DMS53 treated with DMSO at 0.1 percent for 48 hours (cell line): ENCODE data around the gene MDM2.
A peak's percentile ranks its signal among the peaks of the same experiment; 100 is the strongest.
"Not testable (repeated sequence)": the region's sequence is repeated elsewhere in the genome, so short reads cannot be mapped to it uniquely, and the experiment has no call there.

Experiments used
- DNase-seq: peaks from one replicate; lab custom pipeline; 2025; ENCODE audit not compliant: unreplicated experiment; lab: John Stamatoyannopoulos, UW

Gene MDM2

GRCh38 chr12:68804657-68805591 lies 3.1 kb upstream of the MDM2 start:
- DNase-seq: no peak

- no peak for DNase-seq
Measured at GRCh38 chr12:68805592-68806120, 2.3 kb upstream of the MDM2 start.

DNA sequence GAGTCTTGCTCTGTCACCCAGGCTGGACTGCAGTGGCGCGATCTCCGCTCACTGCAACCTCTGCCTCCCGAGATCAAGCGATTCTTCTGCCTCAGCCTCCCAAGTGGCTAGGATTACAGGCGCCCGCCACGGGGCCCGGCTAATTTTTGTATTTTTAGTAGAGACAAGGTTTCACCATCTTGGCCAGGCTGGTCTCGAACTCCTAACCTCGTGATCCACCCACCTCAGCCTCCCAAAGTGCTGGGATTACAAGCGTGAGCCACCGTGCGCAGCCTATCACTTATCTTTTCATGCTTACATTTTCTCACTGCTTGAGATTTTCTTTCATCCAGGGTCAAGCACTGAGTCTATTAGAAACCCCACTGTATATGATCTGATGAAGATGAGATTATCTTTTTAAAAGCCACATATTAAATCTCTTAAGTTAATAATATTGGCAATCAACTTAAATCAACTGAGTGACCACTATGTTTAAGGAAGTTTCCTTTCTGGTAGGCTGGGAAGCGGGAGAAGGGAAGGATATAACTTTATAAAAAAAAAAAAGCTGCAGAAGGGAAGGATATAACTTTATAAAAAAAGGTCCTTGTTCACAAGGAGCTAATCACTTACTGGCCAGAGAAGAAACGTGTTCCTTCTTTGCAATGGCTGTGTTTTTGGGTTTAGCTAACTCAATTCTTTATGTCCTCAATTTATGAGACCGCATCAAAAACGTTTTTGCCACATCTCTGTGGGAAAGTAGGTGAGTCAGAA lies 1.3 kb upstream of the MDM2 start:
- DNase-seq: no peak

DNA sequence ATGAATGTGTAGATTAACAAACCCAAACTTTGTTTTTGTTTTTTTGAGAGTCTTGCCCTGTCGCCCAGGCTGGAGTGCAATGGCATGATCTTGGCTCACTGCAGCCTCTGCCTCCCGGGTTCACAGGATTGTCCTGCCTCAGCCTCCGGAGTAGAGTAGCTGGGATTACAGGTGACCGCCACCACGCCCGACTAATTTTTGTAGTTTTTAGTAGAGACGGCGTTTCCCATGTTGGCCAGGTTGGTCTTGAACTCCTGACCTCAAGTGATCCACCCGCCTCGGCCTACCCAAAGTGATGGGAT lies 752 bp upstream of the MDM2 start:
- DNase-seq: not testable (repeated sequence)

- peak; percentile 92 for DNase-seq
Measured at GRCh38 chr12:68808388-68809189, 612 bp downstream of the MDM2 start.

GRCh38 chr12:68809190-68810026 lies 1.4 kb downstream of the MDM2 start:
- no peak for DNase-seq

- not testable (repeated sequence) for DNase-seq
Measured at GRCh38 chr12:68810027-68810389, 2.0 kb downstream of the MDM2 start.

DNA sequence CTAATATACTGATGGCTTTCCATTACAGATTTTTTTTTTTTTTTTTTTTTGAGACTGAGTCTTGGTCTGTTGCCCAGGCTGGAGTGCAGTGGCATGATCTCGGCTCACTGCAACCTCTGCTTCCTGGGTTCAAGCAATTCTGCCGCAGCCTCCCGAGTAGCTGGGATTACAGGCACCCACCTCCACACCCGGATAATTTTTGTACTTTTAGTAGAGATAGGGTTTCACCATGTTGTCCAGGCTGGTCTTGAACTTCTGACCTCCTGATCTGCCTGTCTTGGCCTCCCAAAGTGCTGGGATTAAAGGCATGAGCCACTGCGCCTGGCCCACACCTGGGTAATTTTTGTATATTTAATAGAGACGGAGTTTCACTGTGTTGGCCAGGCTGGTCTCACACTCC lies 3.6 kb downstream of the MDM2 start:
- DNase-seq: not testable (repeated sequence)

DNA sequence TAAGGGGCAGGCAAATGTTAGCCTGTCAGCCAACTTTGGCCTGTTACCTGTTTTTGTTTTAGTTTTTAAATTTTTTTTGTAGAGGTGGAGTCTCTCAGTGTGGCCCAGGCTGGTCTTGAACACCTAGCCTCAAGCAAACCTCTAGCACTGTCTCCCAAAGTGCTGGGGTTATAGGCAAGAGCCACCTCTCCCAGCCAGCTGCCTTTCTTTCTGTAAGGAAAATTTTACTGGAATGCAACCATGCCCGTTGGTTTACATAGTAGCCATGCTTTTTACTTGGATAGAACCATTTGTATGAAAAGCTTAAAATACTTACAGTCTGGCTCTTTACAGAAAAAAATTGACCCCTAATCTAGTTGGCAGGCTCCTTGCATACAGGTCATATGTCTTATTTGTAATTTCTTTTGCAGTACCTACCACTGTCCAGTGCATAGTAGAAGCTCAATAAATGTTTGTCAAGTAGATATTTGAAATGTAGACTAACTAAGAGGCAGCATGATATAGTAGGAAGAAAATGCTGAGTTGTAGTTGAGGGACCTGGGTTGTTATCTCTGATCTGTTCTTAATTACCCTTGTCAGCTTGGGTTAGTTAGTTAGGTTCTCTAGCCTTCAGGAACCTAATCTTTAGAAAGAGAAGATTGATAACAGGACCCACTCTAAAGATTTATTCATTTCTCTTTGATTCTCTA lies 4.7 kb downstream of the MDM2 start:
- DNase-seq: no peak

DNA sequence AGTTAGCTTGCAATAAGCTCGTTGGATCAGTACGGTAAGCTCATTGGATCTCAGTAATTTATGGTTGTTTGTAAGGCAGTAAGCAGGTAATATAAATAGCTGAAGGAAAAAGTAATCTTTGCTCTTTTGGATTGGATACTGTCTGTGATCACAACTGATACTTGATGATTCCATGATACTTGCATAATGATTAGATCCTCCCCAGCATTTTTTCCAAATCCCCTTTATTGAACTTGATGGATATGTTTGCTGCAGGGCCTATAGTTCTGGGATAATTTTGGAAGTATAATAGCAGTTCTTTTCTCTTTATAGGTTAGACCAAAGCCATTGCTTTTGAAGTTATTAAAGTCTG lies 5.2 kb downstream of the MDM2 start:
- DNase-seq: no peak

DNA sequence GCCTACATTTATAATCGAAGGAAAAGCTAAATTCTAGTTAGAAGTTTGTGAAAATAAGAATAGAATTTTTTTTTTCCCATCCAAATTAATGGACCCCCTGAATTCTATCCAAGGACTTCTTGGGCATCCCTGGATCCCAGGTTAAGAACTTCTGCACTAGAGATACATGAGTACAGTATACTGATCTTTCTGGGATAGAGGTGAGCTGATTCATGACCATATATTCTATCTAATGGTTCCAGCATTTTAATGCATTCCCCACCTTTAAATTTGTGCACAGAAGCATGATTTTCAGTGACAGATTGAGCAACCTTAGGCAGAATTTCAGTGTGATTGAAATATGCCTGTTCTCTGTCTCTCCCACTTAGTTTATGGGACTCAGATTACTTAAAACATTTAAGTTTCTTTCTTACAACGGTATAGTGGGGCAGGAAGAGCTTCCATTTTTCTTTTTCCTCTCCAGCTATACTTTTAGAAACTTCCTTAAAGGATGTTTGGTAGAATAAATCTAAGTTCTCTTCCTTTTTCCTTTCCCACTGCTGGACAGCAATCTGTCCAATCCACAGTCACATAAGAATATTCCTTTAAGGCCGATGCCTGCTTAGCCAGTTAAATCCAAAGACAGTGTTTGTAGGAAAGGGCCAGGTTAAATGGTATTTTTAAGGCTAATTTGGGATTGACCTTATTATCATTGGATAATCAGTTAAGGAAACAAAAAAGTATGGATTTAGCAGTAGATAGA lies 6.7 kb downstream of the MDM2 start:
- DNase-seq: no peak

DNA sequence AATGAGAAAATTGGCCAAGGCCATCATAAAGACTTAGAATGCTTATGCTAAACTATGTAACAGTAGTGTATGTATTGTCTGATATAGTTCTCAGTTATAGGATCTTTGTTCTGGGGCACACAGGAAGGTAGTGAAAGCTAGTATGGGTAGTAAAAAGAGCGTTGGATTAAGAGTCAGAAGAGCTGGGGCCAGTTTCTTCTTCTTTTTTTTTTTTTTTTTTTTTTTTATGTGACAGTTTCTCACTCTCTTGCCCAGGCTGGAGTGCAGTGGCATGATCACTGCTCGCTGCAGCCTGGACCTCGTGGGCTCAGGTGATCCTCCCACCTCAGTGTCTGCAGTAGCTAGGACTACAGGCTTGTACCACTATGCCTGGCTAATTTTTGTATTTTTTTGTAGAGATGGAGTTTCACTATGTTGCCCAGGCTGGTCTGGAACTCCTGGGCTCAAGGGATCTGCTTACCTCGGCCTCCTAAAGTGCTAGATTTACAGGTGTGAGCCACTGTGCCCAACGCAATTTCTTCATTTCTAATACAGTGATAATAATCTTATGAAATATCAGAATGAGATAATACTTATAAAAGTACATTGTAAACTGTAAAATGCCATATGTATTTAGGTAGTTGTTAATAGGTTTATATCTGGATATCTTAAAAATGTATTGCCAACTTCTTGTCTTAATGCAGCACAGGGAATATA lies 7.4 kb downstream of the MDM2 start:
- DNase-seq: no peak

- DNase-seq: no peak
Measured at GRCh38 chr12:68815928-68816800, 8.2 kb downstream of the MDM2 start.

DNA sequence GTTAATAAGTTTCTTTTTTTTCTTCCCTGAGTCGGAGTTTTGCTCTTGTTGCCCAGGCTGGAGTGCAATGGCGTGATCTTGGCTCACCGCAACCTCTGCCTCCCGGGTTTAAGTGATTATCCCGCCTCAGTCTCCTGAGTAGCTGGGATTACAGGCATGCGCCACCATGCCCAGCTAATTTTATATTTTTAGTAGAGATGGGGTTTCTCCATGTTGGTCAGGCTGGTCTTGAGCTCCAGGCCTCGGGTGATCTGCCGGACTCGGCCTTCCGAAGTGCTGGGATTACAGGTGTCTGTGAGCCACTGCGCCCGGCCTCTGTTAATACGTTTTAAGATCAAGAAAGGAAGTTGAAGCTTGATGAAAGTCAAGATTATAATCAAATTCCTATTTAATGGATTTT lies 11.5 kb downstream of the MDM2 start:
- DNase-seq: not testable (repeated sequence)

GRCh38 chr12:68821357-68822188 lies 13.6 kb downstream of the MDM2 start:
- no peak for DNase-seq

- DNase-seq: no peak
Measured at GRCh38 chr12:68823696-68824095, 15.7 kb downstream of the MDM2 start.

- DNase-seq: no peak
Measured at GRCh38 chr12:68824131-68824530, 16.2 kb downstream of the MDM2 start.
